Measurements from ENCODE around the gene ATP2A1. TPM values are rescaled to one million over a fixed set of nuclear protein-coding genes. Genes with fewer than 3 reads are reported as not detected.

Gene ATP2A1
- total and polyA plus RNA-seq, 2 of the 4 experiments (the other 2 are of a cell fraction): under 0.01 to 0.63 TPM

GRCh38 chr16:28946681-28947080 is 68.4 kb downstream of the ATP2A1 start:
- WGBS, 2 experiments (ENCODE audit: extremely low coverage in 2 of 2, insufficient read length in 1 of 2): no CpG with 5 or more reads among the region's 4 CpGs
- Histone ChIP-seq H3K4me2 (ENCODE audit: low read depth, low read length) (no peak overlapping the region), H3K27me3 (ENCODE audit: control insufficient read depth, insufficient read depth, low read length) (no peaks in the 10 kb centered on the region), H2AK5ac (ENCODE audit: low read depth, low read length) (no peak overlapping the region), H2BK5ac (ENCODE audit: low read depth, low read length, poor library complexity, severe bottlenecking) (no peak overlapping the region), H2BK120ac (ENCODE audit: low read depth, low read length) (no peak overlapping the region), H3K23ac (ENCODE audit: low read depth, low read length) (no peak overlapping the region), H3K14ac (replicated peaks; ENCODE audit: low read depth, low read length) (no peak overlapping the region), H4K8ac (ENCODE audit: low read depth in 2 of 2, low read length in 2 of 2) (no peak overlapping the region), H3K4me3 (ENCODE audit: insufficient read depth, low read depth, low read length) (no peak overlapping the region), H3K9me1 (ENCODE audit: insufficient read depth, low read length) (peaks cover 4% of the 10 kb centered on the region; the same call in 1 of the 2 replicates), H4K91ac (ENCODE audit: insufficient read depth, low read depth, low read length) (no peak overlapping the region), H4K5ac (ENCODE audit: low read depth, low read length) (no peak overlapping the region), H3K4me1 (ENCODE audit: control insufficient read depth, insufficient read depth, low read length) (peaks cover 5% of the 10 kb centered on the region), H2BK20ac (ENCODE audit: low read depth, low read length) (no peak overlapping the region), H3K4ac (ENCODE audit: low read depth, low read length) (no peak overlapping the region), H4K20me1 (ENCODE audit: insufficient read depth, low read length) (no peaks in the 10 kb centered on the region), H2BK15ac (ENCODE audit: low read depth, low read length) (no peak overlapping the region), H3K27ac (ENCODE audit: insufficient read depth, low read length) (no peak overlapping the region), H3K9me3 (ENCODE audit: control insufficient read depth, insufficient read depth, low read length) (no peaks in the 10 kb centered on the region), H3K56ac (ENCODE audit: extremely low read depth, insufficient read depth, low read length) (no peak overlapping the region), H3K18ac (ENCODE audit: low read depth, low read length) (no peak overlapping the region), H3K36me3 (ENCODE audit: control insufficient read depth, insufficient read depth, low read length) (no peaks in the 10 kb centered on the region), H2AK9ac (replicated peaks; ENCODE audit: low read depth, low read length, poor library complexity) (no peak overlapping the region), H3K9ac (ENCODE audit: low read depth, low read length) (no peak overlapping the region), H2AFZ (replicated peaks; ENCODE audit: low read length, poor library complexity) (no peak overlapping the region), H3K79me1 (ENCODE audit: low read depth in 1 of 2, low read length in 2 of 2) (peaks cover 3 to 4% of the 10 kb centered on the region in 2 experiments; a peak in 3 of 4 replicates)
- in situ Hi-C loops (cut with MboI; ENCODE audit: low sequenced_read_pairs): no loop called here
- ATAC-seq (ENCODE audit: low read depth) (no peak), DNase-seq (no peak)
- dilution Hi-C loops (cut with HindIII; ENCODE audit: low sequenced_read_pairs, unreplicated experiment): no loop called here
- intact Hi-C loops (cut with micrococcal nuclease): loop anchor here (5.0 kb wide), 2 partner anchors 84 to 124 kb away; partner anchors contain the start of genes ATXN2L and SH2B1
- TF ChIP-seq, protein P1, sequence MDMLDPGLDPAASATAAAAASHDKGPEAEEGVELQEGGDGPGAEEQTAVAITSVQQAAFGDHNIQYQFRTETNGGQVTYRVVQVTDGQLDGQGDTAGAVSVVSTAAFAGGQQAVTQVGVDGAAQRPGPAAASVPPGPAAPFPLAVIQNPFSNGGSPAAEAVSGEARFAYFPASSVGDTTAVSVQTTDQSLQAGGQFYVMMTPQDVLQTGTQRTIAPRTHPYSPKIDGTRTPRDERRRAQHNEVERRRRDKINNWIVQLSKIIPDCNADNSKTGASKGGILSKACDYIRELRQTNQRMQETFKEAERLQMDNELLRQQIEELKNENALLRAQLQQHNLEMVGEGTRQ (IDR thresholded peaks at IDR 0.05; ENCODE audit: low read depth, low read length): no peak
- no peak for TF ChIP-seq CEBPB (IDR thresholded peaks at IDR 0.05; ENCODE audit: low read depth, low read length)
- no peak for TF ChIP-seq MAZ (IDR thresholded peaks at IDR 0.05; ENCODE audit: borderline replicate concordance, low read depth, low read length)
- TF ChIP-seq, protein P2, sequence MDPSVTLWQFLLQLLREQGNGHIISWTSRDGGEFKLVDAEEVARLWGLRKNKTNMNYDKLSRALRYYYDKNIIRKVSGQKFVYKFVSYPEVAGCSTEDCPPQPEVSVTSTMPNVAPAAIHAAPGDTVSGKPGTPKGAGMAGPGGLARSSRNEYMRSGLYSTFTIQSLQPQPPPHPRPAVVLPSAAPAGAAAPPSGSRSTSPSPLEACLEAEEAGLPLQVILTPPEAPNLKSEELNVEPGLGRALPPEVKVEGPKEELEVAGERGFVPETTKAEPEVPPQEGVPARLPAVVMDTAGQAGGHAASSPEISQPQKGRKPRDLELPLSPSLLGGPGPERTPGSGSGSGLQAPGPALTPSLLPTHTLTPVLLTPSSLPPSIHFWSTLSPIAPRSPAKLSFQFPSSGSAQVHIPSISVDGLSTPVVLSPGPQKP (IDR thresholded peaks at IDR 0.05; ENCODE audit: borderline replicate concordance, low read depth, low read length): no peak
- no peak for TF ChIP-seq MAFK (IDR thresholded peaks at IDR 0.05; ENCODE audit: low read depth, low read length)
- TF ChIP-seq BHLHE40 (IDR thresholded peaks at IDR 0.05; ENCODE audit: low read depth, low read length): no peak
- no peak for TF ChIP-seq RCOR1 (IDR thresholded peaks at IDR 0.05; ENCODE audit: insufficient replicate concordance, low read length)
- no peak for TF ChIP-seq MXI1 (IDR thresholded peaks at IDR 0.05; ENCODE audit: borderline replicate concordance, low read depth, low read length)
- TF ChIP-seq NFE2L2 (IDR thresholded peaks at IDR 0.05; ENCODE audit: low read depth, low read length): no peak
- no peak for TF ChIP-seq RAD21 (IDR thresholded peaks at IDR 0.05; ENCODE audit: low read length)
- no peak for TF ChIP-seq FOS (IDR thresholded peaks at IDR 0.05; ENCODE audit: low read depth, low read length)
- no peak for TF ChIP-seq SMC3 (IDR thresholded peaks at IDR 0.05; ENCODE audit: low read depth, low read length)
- TF ChIP-seq, protein P3, sequence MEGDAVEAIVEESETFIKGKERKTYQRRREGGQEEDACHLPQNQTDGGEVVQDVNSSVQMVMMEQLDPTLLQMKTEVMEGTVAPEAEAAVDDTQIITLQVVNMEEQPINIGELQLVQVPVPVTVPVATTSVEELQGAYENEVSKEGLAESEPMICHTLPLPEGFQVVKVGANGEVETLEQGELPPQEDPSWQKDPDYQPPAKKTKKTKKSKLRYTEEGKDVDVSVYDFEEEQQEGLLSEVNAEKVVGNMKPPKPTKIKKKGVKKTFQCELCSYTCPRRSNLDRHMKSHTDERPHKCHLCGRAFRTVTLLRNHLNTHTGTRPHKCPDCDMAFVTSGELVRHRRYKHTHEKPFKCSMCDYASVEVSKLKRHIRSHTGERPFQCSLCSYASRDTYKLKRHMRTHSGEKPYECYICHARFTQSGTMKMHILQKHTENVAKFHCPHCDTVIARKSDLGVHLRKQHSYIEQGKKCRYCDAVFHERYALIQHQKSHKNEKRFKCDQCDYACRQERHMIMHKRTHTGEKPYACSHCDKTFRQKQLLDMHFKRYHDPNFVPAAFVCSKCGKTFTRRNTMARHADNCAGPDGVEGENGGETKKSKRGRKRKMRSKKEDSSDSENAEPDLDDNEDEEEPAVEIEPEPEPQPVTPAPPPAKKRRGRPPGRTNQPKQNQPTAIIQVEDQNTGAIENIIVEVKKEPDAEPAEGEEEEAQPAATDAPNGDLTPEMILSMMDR (conservative IDR thresholded peaks at IDR 0.05; ENCODE audit: low read depth, low read length): no peak
- no peak for TF ChIP-seq CHD1 (IDR thresholded peaks at IDR 0.05; ENCODE audit: low read depth, low read length)
- no peak for TF ChIP-seq RFX5 (IDR thresholded peaks at IDR 0.05; ENCODE audit: low read depth, low read length)
- no peak for TF ChIP-seq POLR2A (IDR thresholded peaks at IDR 0.05; ENCODE audit: low read depth, low read length)
- BruUV-seq (replicated peaks): no TSS peak
- ChIA-PET POLR2A (ENCODE audit: unreplicated experiment) (no interaction called here), CTCF (no interaction called here)
